Measurements from ENCODE around the gene PBX4.

The PBX4 gene

DNA sequence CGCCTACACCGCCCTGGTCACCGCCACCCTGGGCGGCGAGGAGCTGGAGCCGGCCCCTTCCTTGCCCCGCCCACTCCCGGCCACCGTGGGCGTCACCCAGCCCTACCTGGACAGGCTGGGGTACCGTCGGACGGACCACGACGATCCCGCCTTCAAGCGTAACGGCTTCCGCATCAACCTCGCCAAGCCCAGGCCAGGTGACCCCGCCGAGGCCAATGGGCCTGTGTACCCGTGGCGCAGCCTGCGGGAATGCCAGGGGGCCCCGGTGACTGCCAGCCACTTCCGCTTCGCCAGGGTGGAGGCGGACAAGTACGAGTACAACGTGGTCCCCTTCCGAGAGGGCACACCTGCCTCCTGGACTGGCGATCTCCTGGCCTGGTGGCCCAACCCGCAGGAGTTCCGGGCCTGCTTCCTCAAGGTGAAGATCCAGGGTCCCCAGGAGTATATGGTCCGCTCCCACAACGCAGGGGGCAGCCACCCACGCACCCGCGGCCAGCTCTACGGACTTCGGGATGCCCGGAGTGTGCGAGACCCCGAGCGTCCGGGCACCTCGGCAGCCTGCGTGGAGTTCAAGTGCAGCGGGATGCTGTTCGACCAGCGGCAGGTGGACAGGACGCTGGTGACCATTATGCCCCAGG is 73.4 kb downstream of the PBX4 start:
- no peak for DNase-seq (ENCODE audit: extremely low read depth, low read depth)
- TF ChIP-seq, protein P1, sequence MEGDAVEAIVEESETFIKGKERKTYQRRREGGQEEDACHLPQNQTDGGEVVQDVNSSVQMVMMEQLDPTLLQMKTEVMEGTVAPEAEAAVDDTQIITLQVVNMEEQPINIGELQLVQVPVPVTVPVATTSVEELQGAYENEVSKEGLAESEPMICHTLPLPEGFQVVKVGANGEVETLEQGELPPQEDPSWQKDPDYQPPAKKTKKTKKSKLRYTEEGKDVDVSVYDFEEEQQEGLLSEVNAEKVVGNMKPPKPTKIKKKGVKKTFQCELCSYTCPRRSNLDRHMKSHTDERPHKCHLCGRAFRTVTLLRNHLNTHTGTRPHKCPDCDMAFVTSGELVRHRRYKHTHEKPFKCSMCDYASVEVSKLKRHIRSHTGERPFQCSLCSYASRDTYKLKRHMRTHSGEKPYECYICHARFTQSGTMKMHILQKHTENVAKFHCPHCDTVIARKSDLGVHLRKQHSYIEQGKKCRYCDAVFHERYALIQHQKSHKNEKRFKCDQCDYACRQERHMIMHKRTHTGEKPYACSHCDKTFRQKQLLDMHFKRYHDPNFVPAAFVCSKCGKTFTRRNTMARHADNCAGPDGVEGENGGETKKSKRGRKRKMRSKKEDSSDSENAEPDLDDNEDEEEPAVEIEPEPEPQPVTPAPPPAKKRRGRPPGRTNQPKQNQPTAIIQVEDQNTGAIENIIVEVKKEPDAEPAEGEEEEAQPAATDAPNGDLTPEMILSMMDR (IDR thresholded peaks at IDR 0.05; ENCODE audit: low read depth, low read length, missing control alignments): no peak
- no peak overlapping the region for H3K4me3 ChIP-seq (replicated peaks; ENCODE audit: low read depth, low read length)

DNA sequence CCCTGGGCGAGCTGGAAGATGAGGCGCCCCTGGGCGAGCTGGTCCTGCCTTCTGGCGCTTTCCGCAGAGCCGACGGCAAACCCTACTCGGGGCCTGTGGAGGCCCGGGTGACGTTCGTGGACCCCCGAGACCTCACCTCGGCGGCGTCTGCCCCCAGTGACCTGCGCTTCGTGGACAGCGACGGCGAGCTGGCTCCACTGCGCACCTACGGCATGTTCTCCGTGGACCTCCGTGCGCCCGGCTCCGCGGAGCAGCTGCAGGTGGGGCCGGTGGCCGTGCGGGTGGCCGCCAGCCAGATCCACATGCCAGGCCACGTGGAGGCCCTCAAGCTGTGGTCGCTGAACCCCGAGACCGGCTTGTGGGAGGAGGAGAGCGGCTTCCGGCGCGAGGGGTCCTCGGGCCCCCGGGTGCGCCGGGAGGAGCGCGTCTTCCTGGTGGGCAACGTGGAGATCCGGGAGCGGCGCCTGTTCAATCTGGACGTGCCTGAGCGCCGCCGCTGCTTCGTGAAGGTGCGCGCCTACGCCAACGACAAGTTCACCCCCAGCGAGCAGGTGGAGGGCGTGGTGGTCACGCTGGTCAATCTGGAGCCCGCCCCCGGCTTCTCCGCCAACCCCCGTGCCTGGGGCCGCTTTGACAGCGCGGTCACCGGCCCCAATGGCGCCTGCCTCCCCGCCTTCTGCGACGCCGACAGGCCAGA is 74.1 kb downstream of the PBX4 start:
- DNase-seq (ENCODE audit: extremely low read depth, low read depth): no peak
- no peak overlapping the region for H3K4me3 ChIP-seq (replicated peaks; ENCODE audit: low read depth, low read length)
- TF ChIP-seq, protein P1 (IDR thresholded peaks at IDR 0.05; ENCODE audit: low read depth, low read length, missing control alignments): no peak

DNA sequence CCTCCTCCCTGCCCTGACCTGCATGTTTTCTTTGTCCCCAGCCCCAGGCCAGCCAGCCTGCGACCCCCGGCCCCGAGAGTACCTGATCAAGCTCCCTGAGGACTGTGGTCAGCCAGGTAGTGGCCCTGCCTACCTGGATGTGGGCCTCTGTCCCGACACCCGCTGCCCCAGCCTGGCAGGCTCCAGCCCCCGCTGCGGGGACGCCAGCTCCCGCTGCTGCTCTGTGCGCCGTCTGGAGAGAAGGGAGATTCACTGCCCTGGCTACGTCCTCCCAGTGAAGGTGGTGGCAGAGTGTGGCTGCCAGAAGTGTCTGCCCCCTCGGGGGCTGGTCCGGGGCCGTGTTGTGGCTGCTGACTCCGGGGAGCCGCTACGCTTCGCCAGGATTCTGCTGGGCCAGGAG is 74.8 kb downstream of the PBX4 start:
- DNase-seq (ENCODE audit: extremely low read depth, low read depth): no peak
- no peak overlapping the region for H3K4me3 ChIP-seq (replicated peaks; ENCODE audit: low read depth, low read length)
- TF ChIP-seq, protein P1 (IDR thresholded peaks at IDR 0.05; ENCODE audit: low read depth, low read length, missing control alignments): no peak

DNA sequence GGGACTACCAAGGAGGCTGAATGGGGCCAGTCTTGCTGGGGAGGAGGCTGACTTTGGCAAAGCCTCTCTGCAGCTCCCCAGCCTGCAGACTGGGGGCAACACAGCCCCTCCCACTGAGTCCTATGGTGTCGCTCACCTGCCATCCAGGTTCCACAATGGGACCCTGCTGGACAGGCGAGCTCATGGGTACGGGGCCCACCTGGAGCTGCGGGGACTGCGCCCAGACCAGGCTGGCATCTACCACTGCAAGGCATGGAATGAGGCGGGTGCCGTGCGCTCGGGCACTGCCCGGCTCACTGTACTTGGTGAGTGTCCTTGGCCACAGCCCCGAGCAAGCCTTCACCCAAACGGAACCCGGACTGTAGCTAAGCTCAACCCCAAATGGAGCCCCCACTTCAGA is 75.4 kb downstream of the PBX4 start:
- no peak for DNase-seq (ENCODE audit: extremely low read depth, low read depth)
- TF ChIP-seq, protein P1 (IDR thresholded peaks at IDR 0.05; ENCODE audit: low read depth, low read length, missing control alignments): no peak

DNA sequence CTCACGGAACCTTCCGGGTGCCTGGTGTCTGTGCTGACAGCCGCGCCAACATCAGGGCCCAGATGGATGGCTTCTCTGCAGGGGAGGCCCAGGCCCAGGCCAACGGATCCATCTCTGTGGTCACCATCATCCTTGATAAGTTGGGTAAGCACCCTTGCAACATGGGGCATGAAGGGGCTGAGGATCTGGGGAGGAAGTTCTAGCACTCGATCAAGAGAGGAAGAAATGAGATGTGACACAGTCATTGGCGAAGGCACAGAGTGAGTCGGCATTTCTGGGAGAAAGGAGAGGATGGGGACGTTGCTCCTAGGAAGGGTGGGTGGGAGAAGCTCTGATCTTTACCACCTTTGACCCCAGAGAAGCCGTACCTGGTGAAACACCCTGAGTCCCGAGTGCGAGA is 76.0 kb downstream of the PBX4 start:
- H3K4me3 ChIP-seq (replicated peaks; ENCODE audit: low read depth, low read length): no peak overlapping the region
- no peak for DNase-seq (ENCODE audit: extremely low read depth, low read depth)
- TF ChIP-seq, protein P1 (IDR thresholded peaks at IDR 0.05; ENCODE audit: low read depth, low read length, missing control alignments): no peak

More for the DNA sequence above, 75.4 kb downstream of the PBX4 start:
- H3K4me3 ChIP-seq (replicated peaks; ENCODE audit: low read depth, low read length): no peak overlapping the region

DNA sequence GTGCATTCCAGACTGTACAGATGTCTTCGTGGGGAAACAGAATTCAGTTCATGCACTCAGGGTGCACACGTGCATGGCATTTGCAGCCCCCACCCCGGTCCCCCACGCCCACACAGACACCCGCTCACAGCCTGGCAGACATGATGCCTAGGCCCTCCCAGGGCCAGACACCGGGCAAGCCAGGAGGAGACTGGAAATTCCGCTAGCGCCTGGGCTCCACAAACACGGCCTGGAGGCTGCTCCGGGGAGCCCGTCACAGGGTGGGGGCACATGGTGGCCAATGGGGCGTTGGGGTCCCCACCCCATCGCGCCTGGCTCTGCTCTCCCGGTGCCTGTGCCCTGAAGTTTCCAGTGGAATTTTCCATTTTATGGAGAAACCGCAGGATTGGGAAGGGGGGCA is 76.9 kb downstream of the PBX4 start:
- TF ChIP-seq, protein P1 (IDR thresholded peaks at IDR 0.05; ENCODE audit: low read depth, low read length, missing control alignments): no peak
- H3K4me3 ChIP-seq (replicated peaks; ENCODE audit: low read depth, low read length): no peak overlapping the region
- no peak for DNase-seq (ENCODE audit: extremely low read depth, low read depth)
